HepG2 (cell line): Measurements from ENCODE around the gene ARHGDIA. TPM values are rescaled to one million over a fixed set of nuclear protein-coding genes. Genes with fewer than 3 reads are reported as not detected.

ENCODE experiments used
- CEBPG ChIP-seq: IDR thresholded peaks from 2 replicates; pipeline ENCODE4 v1.6.1; 2016
- EHMT2 ChIP-seq: fragments of 200-600 bp; sonication (generic); IDR thresholded peaks from 2 replicates; pipeline ENCODE4 v1.7.0; 2017; ENCODE audit warnings: antibody characterized with exemption, low read depth, low read length, borderline replicate concordance
- KDM5B ChIP-seq: sonication (generic); formaldehyde crosslinking; IDR thresholded peaks from 2 replicates; pipeline ENCODE4 v1.4.0; 2020; ENCODE audit warnings: missing genetic modification reagents, mild to moderate bottlenecking, borderline replicate concordance
- NR2F2 ChIP-seq: IDR thresholded peaks from 2 replicates; pipeline ENCODE4 v1.6.1; 2012; ENCODE audit warnings: low read depth, inconsistent platforms, borderline replicate concordance
- PAF1 ChIP-seq: IDR thresholded peaks from 2 replicates; pipeline ENCODE4 v1.6.1; 2016; ENCODE audit warnings: missing genetic modification reagents, missing compliant biosample characterization
- RELA ChIP-seq: sonication (generic); formaldehyde crosslinking; IDR thresholded peaks from 2 replicates; pipeline ENCODE4 v1.4.0; 2020; ENCODE audit warnings: missing genetic modification reagents
- SOX13 ChIP-seq, 3 experiments: fragments of 450-650 bp in 1 of 3; sonication (generic) in 1 of 3; formaldehyde crosslinking in 1 of 3; IDR thresholded peaks in 2 of 3; conservative IDR thresholded peaks in 1 of 3; 2 replicates each; pipeline versions ENCODE4 v1.5.0 to v1.6.1; 2016 to 2020; ENCODE audit warnings: antibody characterized with exemption in 1 of 3, mild to moderate bottlenecking in 1 of 3, missing compliant biosample characterization in 1 of 3, missing genetic modification reagents in 1 of 3, moderate library complexity in 1 of 3
- STAT5B ChIP-seq: sonication (generic); formaldehyde crosslinking; IDR thresholded peaks from 2 replicates; pipeline ENCODE4 v1.4.0; 2020; ENCODE audit warnings: missing genetic modification reagents
- TSC22D2 ChIP-seq: sonication (generic); formaldehyde crosslinking; IDR thresholded peaks from 2 replicates; pipeline ENCODE4 v1.5.1; 2020; ENCODE audit warnings: missing genetic modification reagents, mild to moderate bottlenecking, borderline replicate concordance
- ZFAT ChIP-seq: sonication (generic); formaldehyde crosslinking; conservative IDR thresholded peaks from 2 replicates; pipeline ENCODE4 v1.8.1; 2023; ENCODE audit warnings: missing genetic modification reagents, inconsistent platforms
- ZNF605 ChIP-seq: sonication (generic); formaldehyde crosslinking; IDR thresholded peaks from 2 replicates; pipeline ENCODE4 v1.8.0; 2022; ENCODE audit warnings: mild to moderate bottlenecking, missing genetic modification reagents
- ZNF839 ChIP-seq: sonication (generic); formaldehyde crosslinking; IDR thresholded peaks from 2 replicates; pipeline ENCODE4 v1.4.0; 2020; ENCODE audit warnings: missing genetic modification reagents, mild to moderate bottlenecking, borderline replicate concordance
- ZNF850 ChIP-seq: sonication (generic); formaldehyde crosslinking; conservative IDR thresholded peaks from 2 replicates; pipeline ENCODE4 v1.9.0; 2021; ENCODE audit warnings: mild to moderate bottlenecking, missing genetic modification reagents
- ZSCAN12 ChIP-seq: sonication (generic); formaldehyde crosslinking; IDR thresholded peaks from 2 replicates; pipeline ENCODE4 v1.9.0; 2021; ENCODE audit warnings: mild to moderate bottlenecking, missing genetic modification reagents
- polyA plus RNA-seq, 8 experiments: library from polyadenylated mRNA; depleted of rRNA in 3 of 8; stranded (reverse) in 7 of 8; unstranded in 1 of 8; fragments of >200 nt; fragmentation: Illumina TruSeq in 4 of 8; extraction: Trizol in 4 of 8; gene quantifications; 2 replicates each; pipeline versions ENCODE4 v1.2.1 to v1.2.3, GENCODE V29; 2011 to 2016; ENCODE audit warnings: low read depth in 4 of 8, missing spikeins in 1 of 8, mixed read lengths in 1 of 8; ENCODE audit not compliant: insufficient read depth in 1 of 8
- total RNA-seq, 5 experiments: library from RNA; depleted of rRNA; stranded (reverse); fragments of >200 nt; fragmentation: Illumina TruSeq; extraction: Trizol; gene quantifications; 2 replicates each; pipeline ENCODE4 v1.2.3, GENCODE V29; 2016; ENCODE audit warnings: low read depth in 1 of 5
- TF ChIP-seq, protein P1 (sequence below): sonication (generic); formaldehyde crosslinking; IDR thresholded peaks from 2 replicates; pipeline ENCODE4 v1.4.0; 2020; ENCODE audit warnings: low read depth, missing genetic modification reagents
- TF ChIP-seq, protein P2 (sequence below): sonication (generic); formaldehyde crosslinking; IDR thresholded peaks from 2 replicates; pipeline ENCODE4 v1.5.0; 2020; ENCODE audit warnings: missing genetic modification reagents, mild to moderate bottlenecking, borderline replicate concordance
- TF ChIP-seq, protein P3 (sequence below): sonication (generic); formaldehyde crosslinking; IDR thresholded peaks from 2 replicates; pipeline ENCODE4 v1.9.0; 2021; ENCODE audit warnings: missing genetic modification reagents, mild to moderate bottlenecking, borderline replicate concordance
- TF ChIP-seq, protein P4 (sequence below): sonication (generic); formaldehyde crosslinking; IDR thresholded peaks from 2 replicates; pipeline ENCODE4 v1.9.0; 2021; ENCODE audit warnings: missing genetic modification reagents, borderline replicate concordance

Gene ARHGDIA
- total and polyA plus RNA-seq, 2 of the 13 experiments (the other 11 are each of a cell fraction or from before 2014, with no cell fraction given), result 40.0 to 64.0 TPM

DNA sequence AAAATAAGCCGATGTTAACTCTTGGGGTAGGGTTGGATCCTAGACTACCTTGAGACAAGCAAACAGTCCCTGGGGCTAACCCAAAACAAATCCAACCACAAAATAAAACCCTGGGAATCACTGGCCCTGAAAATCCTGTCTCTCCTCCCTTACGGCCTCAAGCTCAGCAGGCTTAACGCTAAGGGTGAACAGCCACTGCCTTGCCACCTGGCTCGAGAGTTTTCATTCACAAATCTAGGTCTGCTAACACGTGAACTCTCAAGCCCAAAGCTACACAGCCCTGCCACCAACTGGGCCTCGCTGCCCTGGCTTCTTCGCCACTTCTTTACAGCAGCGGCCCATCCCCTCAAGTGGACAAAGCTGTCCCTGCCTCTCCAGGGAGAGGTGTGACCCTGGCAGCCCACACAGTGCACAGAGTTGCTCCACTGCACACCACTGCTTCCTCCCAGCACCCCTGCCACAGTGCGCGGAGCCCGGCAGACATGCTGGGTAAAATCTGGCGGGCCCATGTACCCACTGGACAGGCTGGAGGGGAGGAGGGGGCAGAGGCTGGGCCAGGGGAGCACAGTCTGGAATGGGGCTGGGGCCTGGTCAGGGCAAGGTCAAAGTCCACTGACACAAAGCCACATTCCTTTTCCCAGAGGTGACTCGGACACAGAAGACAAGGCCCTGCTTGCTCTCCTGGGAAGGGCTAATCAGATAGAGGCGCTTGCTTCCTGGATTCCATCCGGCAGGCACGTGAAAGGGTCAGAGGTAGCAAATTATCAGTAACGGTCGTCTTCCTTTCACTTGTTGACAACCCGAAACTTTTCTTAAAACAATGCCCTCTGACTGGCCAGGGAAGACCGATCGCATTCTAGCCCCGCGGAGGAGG lies 39.1 kb upstream of the ARHGDIA start (continued):
- TF ChIP-seq EHMT2 (no peak), TSC22D2 (no peak), STAT5B (CRISPR knock-in tag) (no peak), ZNF850 (CRISPR knock-in tag) (no peak), ZNF839 (CRISPR knock-in tag) (no peak), PAF1 (CRISPR knock-in tag) (peak; percentile 93), CEBPG (CRISPR knock-in tag) (no peak), RELA (CRISPR knock-in tag) (no peak), ZFAT (0 out of 2 replicates have a peak, but pooled peaks have one; percentile 49), NR2F2 (peak; percentile 86), SOX13 (IDR thresholded peaks at IDR 0.05) (no peak; the same call in 1 of the 2 replicates), SOX13 (CRISPR knock-in tag; conservative IDR thresholded peaks at IDR 0.05 in 1 of 2, IDR thresholded peaks at IDR 0.05 in 1 of 2) (peak in 1 of 2 experiments; percentile 88; a peak in 2 of 4 replicates), KDM5B (CRISPR knock-in tag) (peak; percentile 57), ZNF605 (no peak), ZSCAN12 (CRISPR knock-in tag) (0 out of 2 replicates have a peak, but pooled peaks have one; percentile 31)
- TF ChIP-seq, protein P1, sequence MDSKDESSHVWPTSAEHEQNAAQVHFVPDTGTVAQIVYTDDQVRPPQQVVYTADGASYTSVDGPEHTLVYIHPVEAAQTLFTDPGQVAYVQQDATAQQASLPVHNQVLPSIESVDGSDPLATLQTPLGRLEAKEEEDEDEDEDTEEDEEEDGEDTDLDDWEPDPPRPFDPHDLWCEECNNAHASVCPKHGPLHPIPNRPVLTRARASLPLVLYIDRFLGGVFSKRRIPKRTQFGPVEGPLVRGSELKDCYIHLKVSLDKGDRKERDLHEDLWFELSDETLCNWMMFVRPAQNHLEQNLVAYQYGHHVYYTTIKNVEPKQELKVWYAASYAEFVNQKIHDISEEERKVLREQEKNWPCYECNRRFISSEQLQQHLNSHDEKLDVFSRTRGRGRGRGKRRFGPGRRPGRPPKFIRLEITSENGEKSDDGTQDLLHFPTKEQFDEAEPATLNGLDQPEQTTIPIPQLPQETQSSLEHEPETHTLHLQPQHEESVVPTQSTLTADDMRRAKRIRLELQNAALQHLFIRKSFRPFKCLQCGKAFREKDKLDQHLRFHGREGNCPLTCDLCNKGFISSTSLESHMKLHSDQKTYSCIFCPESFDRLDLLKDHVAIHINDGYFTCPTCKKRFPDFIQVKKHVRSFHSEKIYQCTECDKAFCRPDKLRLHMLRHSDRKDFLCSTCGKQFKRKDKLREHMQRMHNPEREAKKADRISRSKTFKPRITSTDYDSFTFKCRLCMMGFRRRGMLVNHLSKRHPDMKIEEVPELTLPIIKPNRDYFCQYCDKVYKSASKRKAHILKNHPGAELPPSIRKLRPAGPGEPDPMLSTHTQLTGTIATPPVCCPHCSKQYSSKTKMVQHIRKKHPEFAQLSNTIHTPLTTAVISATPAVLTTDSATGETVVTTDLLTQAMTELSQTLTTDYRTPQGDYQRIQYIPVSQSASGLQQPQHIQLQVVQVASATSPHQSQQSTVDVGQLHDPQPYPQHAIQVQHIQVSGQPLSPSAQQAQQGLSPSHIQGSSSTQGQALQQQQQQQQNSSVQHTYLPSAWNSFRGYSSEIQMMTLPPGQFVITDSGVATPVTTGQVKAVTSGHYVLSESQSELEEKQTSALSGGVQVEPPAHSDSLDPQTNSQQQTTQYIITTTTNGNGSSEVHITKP (CRISPR knock-in tag), result no peak; the same call in 1 of the 2 replicates
- TF ChIP-seq, protein P2, sequence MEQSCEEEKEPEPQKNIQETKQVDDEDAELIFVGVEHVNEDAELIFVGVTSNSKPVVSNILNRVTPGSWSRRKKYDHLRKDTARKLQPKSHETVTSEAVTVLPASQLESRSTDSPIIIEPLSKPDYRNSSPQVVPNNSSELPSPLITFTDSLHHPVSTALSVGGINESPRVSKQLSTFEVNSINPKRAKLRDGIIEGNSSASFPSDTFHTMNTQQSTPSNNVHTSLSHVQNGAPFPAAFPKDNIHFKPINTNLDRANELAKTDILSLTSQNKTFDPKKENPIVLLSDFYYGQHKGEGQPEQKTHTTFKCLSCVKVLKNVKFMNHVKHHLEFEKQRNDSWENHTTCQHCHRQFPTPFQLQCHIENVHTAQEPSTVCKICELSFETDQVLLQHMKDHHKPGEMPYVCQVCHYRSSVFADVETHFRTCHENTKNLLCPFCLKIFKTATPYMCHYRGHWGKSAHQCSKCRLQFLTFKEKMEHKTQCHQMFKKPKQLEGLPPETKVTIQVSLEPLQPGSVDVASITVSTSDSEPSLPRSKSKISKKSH, result peak; percentile 88
- TF ChIP-seq, protein P3, sequence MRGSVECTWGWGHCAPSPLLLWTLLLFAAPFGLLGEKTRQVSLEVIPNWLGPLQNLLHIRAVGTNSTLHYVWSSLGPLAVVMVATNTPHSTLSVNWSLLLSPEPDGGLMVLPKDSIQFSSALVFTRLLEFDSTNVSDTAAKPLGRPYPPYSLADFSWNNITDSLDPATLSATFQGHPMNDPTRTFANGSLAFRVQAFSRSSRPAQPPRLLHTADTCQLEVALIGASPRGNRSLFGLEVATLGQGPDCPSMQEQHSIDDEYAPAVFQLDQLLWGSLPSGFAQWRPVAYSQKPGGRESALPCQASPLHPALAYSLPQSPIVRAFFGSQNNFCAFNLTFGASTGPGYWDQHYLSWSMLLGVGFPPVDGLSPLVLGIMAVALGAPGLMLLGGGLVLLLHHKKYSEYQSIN (CRISPR knock-in tag), result no peak
- TF ChIP-seq, protein P4, sequence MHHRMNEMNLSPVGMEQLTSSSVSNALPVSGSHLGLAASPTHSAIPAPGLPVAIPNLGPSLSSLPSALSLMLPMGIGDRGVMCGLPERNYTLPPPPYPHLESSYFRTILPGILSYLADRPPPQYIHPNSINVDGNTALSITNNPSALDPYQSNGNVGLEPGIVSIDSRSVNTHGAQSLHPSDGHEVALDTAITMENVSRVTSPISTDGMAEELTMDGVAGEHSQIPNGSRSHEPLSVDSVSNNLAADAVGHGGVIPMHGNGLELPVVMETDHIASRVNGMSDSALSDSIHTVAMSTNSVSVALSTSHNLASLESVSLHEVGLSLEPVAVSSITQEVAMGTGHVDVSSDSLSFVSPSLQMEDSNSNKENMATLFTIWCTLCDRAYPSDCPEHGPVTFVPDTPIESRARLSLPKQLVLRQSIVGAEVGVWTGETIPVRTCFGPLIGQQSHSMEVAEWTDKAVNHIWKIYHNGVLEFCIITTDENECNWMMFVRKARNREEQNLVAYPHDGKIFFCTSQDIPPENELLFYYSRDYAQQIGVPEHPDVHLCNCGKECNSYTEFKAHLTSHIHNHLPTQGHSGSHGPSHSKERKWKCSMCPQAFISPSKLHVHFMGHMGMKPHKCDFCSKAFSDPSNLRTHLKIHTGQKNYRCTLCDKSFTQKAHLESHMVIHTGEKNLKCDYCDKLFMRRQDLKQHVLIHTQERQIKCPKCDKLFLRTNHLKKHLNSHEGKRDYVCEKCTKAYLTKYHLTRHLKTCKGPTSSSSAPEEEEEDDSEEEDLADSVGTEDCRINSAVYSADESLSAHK (CRISPR knock-in tag), result no peak
